NB4 (cell line): ENCODE results near the gene TEKTIP1.

Source experiments
- MYC ChIP-seq: IDR thresholded peaks from 2 replicates; pipeline ENCODE4 v1.6.1; 2011; ENCODE audit warnings: low read depth, low read length
- TF ChIP-seq, protein P1 (sequence below): IDR thresholded peaks from one replicate; pipeline ENCODE4 v1.5.1; 2012; ENCODE audit warnings: low read depth, low read length

DNA sequence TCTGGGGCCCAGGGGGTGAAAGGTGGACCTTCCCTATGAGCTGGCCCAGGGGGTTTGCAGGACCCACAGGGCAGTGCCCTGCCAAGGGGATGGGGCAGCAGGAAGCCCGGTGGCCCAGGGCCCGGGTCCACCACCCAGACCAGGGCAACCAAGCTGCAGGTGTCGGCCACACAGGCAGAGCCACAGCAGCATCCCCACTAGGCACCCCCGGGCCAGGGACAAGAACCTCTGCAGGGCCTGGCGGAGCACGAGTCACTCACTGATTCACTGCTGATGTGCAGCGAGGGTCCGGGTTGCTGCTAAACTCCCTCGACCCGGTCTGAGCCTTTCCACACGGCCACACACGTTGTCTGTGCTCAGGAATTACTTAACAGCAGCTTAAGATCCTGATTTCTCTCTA lies 24.0 kb upstream of the TEKTIP1 start:
- TF ChIP-seq, protein P1, sequence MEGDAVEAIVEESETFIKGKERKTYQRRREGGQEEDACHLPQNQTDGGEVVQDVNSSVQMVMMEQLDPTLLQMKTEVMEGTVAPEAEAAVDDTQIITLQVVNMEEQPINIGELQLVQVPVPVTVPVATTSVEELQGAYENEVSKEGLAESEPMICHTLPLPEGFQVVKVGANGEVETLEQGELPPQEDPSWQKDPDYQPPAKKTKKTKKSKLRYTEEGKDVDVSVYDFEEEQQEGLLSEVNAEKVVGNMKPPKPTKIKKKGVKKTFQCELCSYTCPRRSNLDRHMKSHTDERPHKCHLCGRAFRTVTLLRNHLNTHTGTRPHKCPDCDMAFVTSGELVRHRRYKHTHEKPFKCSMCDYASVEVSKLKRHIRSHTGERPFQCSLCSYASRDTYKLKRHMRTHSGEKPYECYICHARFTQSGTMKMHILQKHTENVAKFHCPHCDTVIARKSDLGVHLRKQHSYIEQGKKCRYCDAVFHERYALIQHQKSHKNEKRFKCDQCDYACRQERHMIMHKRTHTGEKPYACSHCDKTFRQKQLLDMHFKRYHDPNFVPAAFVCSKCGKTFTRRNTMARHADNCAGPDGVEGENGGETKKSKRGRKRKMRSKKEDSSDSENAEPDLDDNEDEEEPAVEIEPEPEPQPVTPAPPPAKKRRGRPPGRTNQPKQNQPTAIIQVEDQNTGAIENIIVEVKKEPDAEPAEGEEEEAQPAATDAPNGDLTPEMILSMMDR = no peak
- TF ChIP-seq MYC = no peak
